ENCODE data around the gene IMMP1L.

- no peak for TF ChIP-seq POLR2AphosphoS5 (IDR thresholded peaks at IDR 0.05; ENCODE audit: borderline replicate concordance, low read depth, low read length)
- TF ChIP-seq EZH2 (IDR thresholded peaks at IDR 0.05) = no peak
Observed at GRCh38 chr11:31529189-31529588, 19.8 kb upstream of the IMMP1L start.
